Liver (tissue), 9 donors: ENCODE measurements around the gene GOLGA2. TPM values are rescaled to one million over a fixed set of nuclear protein-coding genes. Genes with fewer than 3 reads are reported as not detected.

Experiments
- DNase-seq: peaks from one replicate; pipeline ENCODE4 v3.0.0-alpha.2; 2017; ENCODE audit warnings: low spot score
- H3K27ac ChIP-seq, 2 donors: one replicate each; pipeline ENCODE4 v1.7.0; 2013; ENCODE audit warnings: inconsistent platforms in 2 of 2, low read length in 2 of 2, control low read depth in 1 of 2, low read depth in 1 of 2, mild to moderate bottlenecking in 1 of 2
- H3K27me3 ChIP-seq, 4 donors: one replicate each; pipeline versions ENCODE4 v1.6.1 to v1.7.0; 2013; ENCODE audit warnings: low read length in 3 of 4, inconsistent platforms in 1 of 4, mild to moderate bottlenecking in 1 of 4, moderate library complexity in 1 of 4; ENCODE audit not compliant: control insufficient read depth in 4 of 4, insufficient read depth in 4 of 4
- H3K36me3 ChIP-seq, 4 donors: one replicate each; pipeline versions ENCODE4 v1.6.1 to v1.7.0; 2013; ENCODE audit warnings: low read length in 3 of 4, mild to moderate bottlenecking in 3 of 4, low read depth in 1 of 4, moderate library complexity in 1 of 4; ENCODE audit not compliant: control insufficient read depth in 4 of 4, insufficient read depth in 3 of 4
- H3K4me1 ChIP-seq, 4 donors: one replicate each; pipeline versions ENCODE4 v1.6.1 to v1.7.0; 2013; ENCODE audit warnings: low read length in 3 of 4, mild to moderate bottlenecking in 3 of 4, moderate library complexity in 1 of 4; ENCODE audit not compliant: control insufficient read depth in 4 of 4, insufficient read depth in 4 of 4
- H3K4me3 ChIP-seq, 3 donors: one replicate each; pipeline versions ENCODE4 v1.6.1 to v1.7.0; 2013; ENCODE audit warnings: low read length in 3 of 3, control low read depth in 1 of 3, low read depth in 1 of 3, mild to moderate bottlenecking in 1 of 3
- H3K9ac ChIP-seq, 2 donors: one replicate each; pipeline ENCODE4 v1.7.0; 2013; ENCODE audit warnings: low read length in 2 of 2, mild to moderate bottlenecking in 2 of 2, moderate library complexity in 2 of 2, control low read depth in 1 of 2, low read depth in 1 of 2
- H3K9me3 ChIP-seq, 4 donors: one replicate each; pipeline versions ENCODE4 v1.6.1 to v1.7.0; 2013; ENCODE audit warnings: low read length in 3 of 4; ENCODE audit not compliant: control insufficient read depth in 4 of 4
- EGR1 ChIP-seq, 2 donors: IDR thresholded peaks; 2 replicates each; pipeline ENCODE4 v1.6.1; 2016 to 2018; ENCODE audit warnings: antibody characterized with exemption in 2 of 2, low read depth in 2 of 2
- FOXA2 ChIP-seq: IDR thresholded peaks from 2 replicates; pipeline ENCODE4 v1.6.1; 2016; ENCODE audit warnings: antibody characterized with exemption
- GABPA ChIP-seq, 2 donors: IDR thresholded peaks in 1 of 2; conservative IDR thresholded peaks in 1 of 2; 2 replicates each; pipeline ENCODE4 v1.6.1; 2016; ENCODE audit warnings: antibody characterized with exemption in 2 of 2, mild to moderate bottlenecking in 1 of 2, moderate library complexity in 1 of 2
- HNF4A ChIP-seq, 2 donors: conservative IDR thresholded peaks; 2 replicates each; pipeline ENCODE4 v1.6.1; 2016; ENCODE audit warnings: antibody characterized with exemption in 2 of 2, mild to moderate bottlenecking in 2 of 2
- HNF4G ChIP-seq: IDR thresholded peaks from 2 replicates; pipeline ENCODE4 v1.6.1; 2016; ENCODE audit warnings: antibody characterized with exemption
- JUND ChIP-seq, 2 donors: IDR thresholded peaks; 2 replicates each; pipeline ENCODE4 v1.6.1; 2016; ENCODE audit warnings: antibody characterized with exemption in 2 of 2
- RXRA ChIP-seq, 2 donors: IDR thresholded peaks; 2 replicates each; pipeline ENCODE4 v1.6.1; 2017 to 2018; ENCODE audit warnings: antibody characterized with exemption in 2 of 2, mild to moderate bottlenecking in 1 of 2
- SP1 ChIP-seq: IDR thresholded peaks from 2 replicates; pipeline ENCODE4 v1.6.1; 2018; ENCODE audit warnings: antibody characterized with exemption, mild to moderate bottlenecking
- YY1 ChIP-seq: IDR thresholded peaks from 2 replicates; pipeline ENCODE4 v1.6.1; 2016; ENCODE audit warnings: antibody characterized with exemption, mild to moderate bottlenecking
- whole genome bisulfite sequencing: extraction: QIAGEN DNeasy Blood & Tissue Kit; methylation state at CpG from one replicate; pipeline ENCODE4 v1.1.7; 2013; 5-methylcytosine and 5-hydroxymethylcytosine counted together
- polyA plus RNA-seq, 2 donors: library from polyadenylated mRNA; stranded (reverse) in 1 of 2; unstranded in 1 of 2; fragments of 200-250 nt in 1 of 2; fragments of >200 nt in 1 of 2; fragmentation: Nextera tagmentation in 1 of 2; extraction: Ambion mirVana in 1 of 2; gene quantifications; one replicate each; pipeline versions ENCODE4 v1.2.1 to v1.2.3, GENCODE V29; 2013 to 2015
- total RNA-seq, 2 donors: library from RNA; depleted of rRNA; stranded (reverse); fragments of >200 nt; gene quantifications; one replicate each; pipeline ENCODE4 v1.2.3, GENCODE V29; 2014
- TF ChIP-seq, protein P1 (sequence below): fragments of 150-350 bp; IDR thresholded peaks from 2 replicates; pipeline ENCODE4 v1.5.1; 2017; ENCODE audit warnings: improper control_type of control experiment, low read depth, low read length; ENCODE audit not compliant: missing input control
- TF ChIP-seq, protein P2 (sequence below): IDR thresholded peaks from 2 replicates; pipeline ENCODE4 v1.6.1; 2016; ENCODE audit warnings: antibody characterized with exemption, mild to moderate bottlenecking
- TF ChIP-seq, protein P3 (sequence below): IDR thresholded peaks from 2 replicates; pipeline ENCODE4 v1.6.1; 2016; ENCODE audit warnings: antibody characterized with exemption
- donor health status: healthy.
- donor health status: healthy.
- donor health status: healthy.
- donor health status: healthy.
- donor health status: healthy.

Gene GOLGA2
- total and polyA plus RNA-seq, 4 donors: 14.4 to 45.7 (median 27.9) TPM

DNA sequence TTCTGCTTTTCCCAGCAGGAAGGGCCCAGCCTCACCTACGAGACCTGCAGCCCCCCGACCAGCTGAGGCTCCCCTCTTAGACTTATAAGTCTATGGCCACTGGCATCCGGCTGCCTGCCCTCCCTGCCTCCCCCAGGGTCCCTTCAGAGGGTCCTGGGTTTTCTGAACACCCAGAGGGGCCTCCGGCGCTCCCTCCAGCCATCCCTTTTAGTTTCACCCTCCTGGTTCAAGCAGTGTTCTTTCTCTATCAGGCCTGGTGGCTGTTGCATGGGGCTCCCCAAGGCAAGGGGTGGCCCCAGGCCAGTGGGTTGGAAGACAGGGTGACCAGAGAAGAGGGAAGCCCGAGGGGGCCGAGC lies 21.8 kb downstream of the GOLGA2 start:
- TF ChIP-seq, protein P1, sequence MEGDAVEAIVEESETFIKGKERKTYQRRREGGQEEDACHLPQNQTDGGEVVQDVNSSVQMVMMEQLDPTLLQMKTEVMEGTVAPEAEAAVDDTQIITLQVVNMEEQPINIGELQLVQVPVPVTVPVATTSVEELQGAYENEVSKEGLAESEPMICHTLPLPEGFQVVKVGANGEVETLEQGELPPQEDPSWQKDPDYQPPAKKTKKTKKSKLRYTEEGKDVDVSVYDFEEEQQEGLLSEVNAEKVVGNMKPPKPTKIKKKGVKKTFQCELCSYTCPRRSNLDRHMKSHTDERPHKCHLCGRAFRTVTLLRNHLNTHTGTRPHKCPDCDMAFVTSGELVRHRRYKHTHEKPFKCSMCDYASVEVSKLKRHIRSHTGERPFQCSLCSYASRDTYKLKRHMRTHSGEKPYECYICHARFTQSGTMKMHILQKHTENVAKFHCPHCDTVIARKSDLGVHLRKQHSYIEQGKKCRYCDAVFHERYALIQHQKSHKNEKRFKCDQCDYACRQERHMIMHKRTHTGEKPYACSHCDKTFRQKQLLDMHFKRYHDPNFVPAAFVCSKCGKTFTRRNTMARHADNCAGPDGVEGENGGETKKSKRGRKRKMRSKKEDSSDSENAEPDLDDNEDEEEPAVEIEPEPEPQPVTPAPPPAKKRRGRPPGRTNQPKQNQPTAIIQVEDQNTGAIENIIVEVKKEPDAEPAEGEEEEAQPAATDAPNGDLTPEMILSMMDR: no peak
- TF ChIP-seq GABPA (IDR thresholded peaks at IDR 0.05 in 1 of 2, conservative IDR thresholded peaks at IDR 0.05 in 1 of 2): no peak
- TF ChIP-seq HNF4A (conservative IDR thresholded peaks at IDR 0.05): no peak
- TF ChIP-seq, protein P2, sequence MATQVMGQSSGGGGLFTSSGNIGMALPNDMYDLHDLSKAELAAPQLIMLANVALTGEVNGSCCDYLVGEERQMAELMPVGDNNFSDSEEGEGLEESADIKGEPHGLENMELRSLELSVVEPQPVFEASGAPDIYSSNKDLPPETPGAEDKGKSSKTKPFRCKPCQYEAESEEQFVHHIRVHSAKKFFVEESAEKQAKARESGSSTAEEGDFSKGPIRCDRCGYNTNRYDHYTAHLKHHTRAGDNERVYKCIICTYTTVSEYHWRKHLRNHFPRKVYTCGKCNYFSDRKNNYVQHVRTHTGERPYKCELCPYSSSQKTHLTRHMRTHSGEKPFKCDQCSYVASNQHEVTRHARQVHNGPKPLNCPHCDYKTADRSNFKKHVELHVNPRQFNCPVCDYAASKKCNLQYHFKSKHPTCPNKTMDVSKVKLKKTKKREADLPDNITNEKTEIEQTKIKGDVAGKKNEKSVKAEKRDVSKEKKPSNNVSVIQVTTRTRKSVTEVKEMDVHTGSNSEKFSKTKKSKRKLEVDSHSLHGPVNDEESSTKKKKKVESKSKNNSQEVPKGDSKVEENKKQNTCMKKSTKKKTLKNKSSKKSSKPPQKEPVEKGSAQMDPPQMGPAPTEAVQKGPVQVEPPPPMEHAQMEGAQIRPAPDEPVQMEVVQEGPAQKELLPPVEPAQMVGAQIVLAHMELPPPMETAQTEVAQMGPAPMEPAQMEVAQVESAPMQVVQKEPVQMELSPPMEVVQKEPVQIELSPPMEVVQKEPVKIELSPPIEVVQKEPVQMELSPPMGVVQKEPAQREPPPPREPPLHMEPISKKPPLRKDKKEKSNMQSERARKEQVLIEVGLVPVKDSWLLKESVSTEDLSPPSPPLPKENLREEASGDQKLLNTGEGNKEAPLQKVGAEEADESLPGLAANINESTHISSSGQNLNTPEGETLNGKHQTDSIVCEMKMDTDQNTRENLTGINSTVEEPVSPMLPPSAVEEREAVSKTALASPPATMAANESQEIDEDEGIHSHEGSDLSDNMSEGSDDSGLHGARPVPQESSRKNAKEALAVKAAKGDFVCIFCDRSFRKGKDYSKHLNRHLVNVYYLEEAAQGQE: no peak
- TF ChIP-seq, protein P3, sequence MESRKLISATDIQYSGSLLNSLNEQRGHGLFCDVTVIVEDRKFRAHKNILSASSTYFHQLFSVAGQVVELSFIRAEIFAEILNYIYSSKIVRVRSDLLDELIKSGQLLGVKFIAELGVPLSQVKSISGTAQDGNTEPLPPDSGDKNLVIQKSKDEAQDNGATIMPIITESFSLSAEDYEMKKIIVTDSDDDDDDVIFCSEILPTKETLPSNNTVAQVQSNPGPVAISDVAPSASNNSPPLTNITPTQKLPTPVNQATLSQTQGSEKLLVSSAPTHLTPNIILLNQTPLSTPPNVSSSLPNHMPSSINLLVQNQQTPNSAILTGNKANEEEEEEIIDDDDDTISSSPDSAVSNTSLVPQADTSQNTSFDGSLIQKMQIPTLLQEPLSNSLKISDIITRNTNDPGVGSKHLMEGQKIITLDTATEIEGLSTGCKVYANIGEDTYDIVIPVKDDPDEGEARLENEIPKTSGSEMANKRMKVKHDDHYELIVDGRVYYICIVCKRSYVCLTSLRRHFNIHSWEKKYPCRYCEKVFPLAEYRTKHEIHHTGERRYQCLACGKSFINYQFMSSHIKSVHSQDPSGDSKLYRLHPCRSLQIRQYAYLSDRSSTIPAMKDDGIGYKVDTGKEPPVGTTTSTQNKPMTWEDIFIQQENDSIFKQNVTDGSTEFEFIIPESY: no peak
- TF ChIP-seq FOXA2: no peak
- no peak for TF ChIP-seq EGR1 (IDR thresholded peaks at IDR 0.05; ENCODE audit: low read depth in 2 of 2)
- TF ChIP-seq YY1: no peak
- Histone ChIP-seq H3K9me3 (no peaks in the 10 kb centered on the region), H3K27ac (no peak overlapping the region), H3K27me3 (no peaks in the 10 kb centered on the region), H3K36me3 (peaks cover 4 to 21% (median 14%) of the 10 kb centered on the region in 4 donors), H3K4me1 (peaks cover 0 to 5% (median 1%) of the 10 kb centered on the region in 4 donors), H3K9ac (no peak overlapping the region), H3K4me3 (no peak overlapping the region)
- DNase-seq: no peak
- WGBS: 95% methylated on average over 7 of the region's 7 CpGs

DNA sequence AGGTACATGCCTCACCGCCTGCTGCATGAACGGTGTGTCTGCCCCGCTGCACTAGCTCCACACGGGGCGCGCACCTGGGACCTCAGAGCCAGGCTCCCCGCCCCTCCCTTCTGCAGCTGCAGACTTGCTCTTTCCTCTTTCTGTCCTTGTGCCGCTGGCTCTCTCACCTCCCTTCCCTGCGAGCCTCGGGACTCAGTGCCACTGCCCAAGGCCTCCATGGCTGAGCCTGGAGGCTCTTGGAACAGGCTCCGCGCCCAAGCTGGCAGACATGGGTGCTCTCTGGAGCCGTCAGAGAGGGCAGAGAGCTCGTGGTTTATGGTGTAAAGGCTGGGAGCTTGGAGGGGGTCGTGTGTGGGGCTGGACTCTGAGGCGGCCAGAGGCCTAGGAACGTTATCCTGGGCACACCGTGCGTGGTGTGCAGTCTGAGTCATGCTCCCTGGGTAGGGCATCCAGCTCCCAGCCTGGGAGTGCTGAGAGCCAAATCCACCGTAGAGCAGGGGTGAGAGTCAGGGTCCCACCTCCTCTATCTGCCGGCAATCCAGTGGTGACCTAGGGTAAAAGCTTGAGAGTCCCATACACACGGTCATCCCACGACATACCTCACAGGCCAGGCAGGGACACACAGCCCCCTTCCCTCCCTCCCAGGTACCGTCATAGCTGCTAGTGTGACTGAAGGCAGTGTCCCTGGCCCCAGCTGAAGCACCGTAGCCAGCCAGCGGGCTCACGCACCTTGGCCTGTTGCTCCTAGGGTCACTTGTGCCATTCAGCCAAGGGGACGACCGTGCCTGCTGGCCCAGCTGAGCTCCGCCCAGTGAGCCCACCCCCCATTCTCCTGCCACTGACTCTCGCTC lies 22.4 kb downstream of the GOLGA2 start:
- DNase-seq: no peak
- Histone ChIP-seq H3K4me3 (no peak overlapping the region), H3K9me3 (no peaks in the 10 kb centered on the region), H3K27ac (no peak overlapping the region), H3K4me1 (peaks cover 0 to 5% (median 1%) of the 10 kb centered on the region in 4 donors), H3K36me3 (peaks cover 4 to 15% (median 10%) of the 10 kb centered on the region in 4 donors), H3K27me3 (no peaks in the 10 kb centered on the region), H3K9ac (no peak overlapping the region)
- 89% methylated on average over 31 of the region's 31 CpGs for WGBS
- TF ChIP-seq YY1 (no peak), RXRA (IDR thresholded peaks at IDR 0.05) (no peak), HNF4A (conservative IDR thresholded peaks at IDR 0.05) (no peak), HNF4G (no peak), SP1 (no peak), JUND (IDR thresholded peaks at IDR 0.05) (no peak)
